Esophagus squamous epithelium (tissue), 5 donors: ENCODE results near the gene ASPDH. TPM values are rescaled to one million over a fixed set of nuclear protein-coding genes. Genes with fewer than 3 reads are reported as not detected.

Experiments
- DNase-seq: peaks from one replicate; lab custom pipeline; 2025; lab: John Stamatoyannopoulos, UW
- H3K27ac ChIP-seq, 4 donors: fragments of 200-600 bp; sonication (generic); one replicate each; pipeline ENCODE4 v1.5.1; 2016 to 2019; ENCODE audit warnings: mild to moderate bottlenecking in 1 of 4
- H3K27me3 ChIP-seq, 4 donors: fragments of 200-600 bp; sonication (generic); 1 replicate in 3 of 4; 2 replicates in 1 of 4; pipeline versions ENCODE4 v1.5.1 to v1.6.0; 2017 to 2021; ENCODE audit warnings: antibody characterized with exemption in 1 of 4
- H3K36me3 ChIP-seq, 3 donors: fragments of 200-600 bp; sonication (generic); one replicate each; pipeline ENCODE4 v1.5.1; 2016 to 2019
- H3K4me1 ChIP-seq, 3 donors: fragments of 200-600 bp; sonication (generic); one replicate each; pipeline ENCODE4 v1.5.1; 2017 to 2019
- H3K4me3 ChIP-seq, 4 donors: fragments of 200-600 bp; sonication (generic); 1 replicate in 3 of 4; 2 replicates in 1 of 4; pipeline ENCODE4 v1.5.1; 2016 to 2019; ENCODE audit warnings: mild to moderate bottlenecking in 2 of 4, moderate library complexity in 1 of 4
- H3K9me3 ChIP-seq, 3 donors: fragments of 200-600 bp; sonication (generic); one replicate each; pipeline ENCODE4 v1.5.1; 2016 to 2019
- POLR2A ChIP-seq, 4 donors: fragments of 450-650 bp; IDR thresholded peaks; one replicate each; pipeline ENCODE4 v1.6.1; 2017; ENCODE audit warnings: antibody characterized with exemption in 4 of 4, mild to moderate bottlenecking in 4 of 4, moderate library complexity in 3 of 4
- WGBS, 2 donors: methylation state at CpG; one replicate each; pipeline ENCODE4 v1.1.5; 2018; 5-methylcytosine and 5-hydroxymethylcytosine counted together
- intact Hi-C: fragments of 100-400 bp; cut with DNase I; formaldehyde crosslinking; loops from one replicate; pipeline ENCODE4 v1.15.0; 2022
- total RNA-seq, 4 donors: library from RNA; depleted of rRNA; stranded (reverse); fragments of >200 nt; gene quantifications; one replicate each; pipeline ENCODE4 v1.1.0, GENCODE V29; 2016
- TF ChIP-seq, protein P1 (sequence below), 6 experiments: fragments of 450-650 bp in 4 of 6; fragments of 200-600 bp in 2 of 6; sonication (generic) in 2 of 6; IDR thresholded peaks; one replicate each; pipeline ENCODE4 v1.5.1; 2016 to 2019; ENCODE audit warnings: antibody characterized with exemption in 6 of 6, mild to moderate bottlenecking in 4 of 6, moderate library complexity in 4 of 6
- donor health status: DM: yes; HTN: yes; CAD: no.

Gene ASPDH
- total RNA-seq, 4 donors from 2014 or later = not detected

DNA sequence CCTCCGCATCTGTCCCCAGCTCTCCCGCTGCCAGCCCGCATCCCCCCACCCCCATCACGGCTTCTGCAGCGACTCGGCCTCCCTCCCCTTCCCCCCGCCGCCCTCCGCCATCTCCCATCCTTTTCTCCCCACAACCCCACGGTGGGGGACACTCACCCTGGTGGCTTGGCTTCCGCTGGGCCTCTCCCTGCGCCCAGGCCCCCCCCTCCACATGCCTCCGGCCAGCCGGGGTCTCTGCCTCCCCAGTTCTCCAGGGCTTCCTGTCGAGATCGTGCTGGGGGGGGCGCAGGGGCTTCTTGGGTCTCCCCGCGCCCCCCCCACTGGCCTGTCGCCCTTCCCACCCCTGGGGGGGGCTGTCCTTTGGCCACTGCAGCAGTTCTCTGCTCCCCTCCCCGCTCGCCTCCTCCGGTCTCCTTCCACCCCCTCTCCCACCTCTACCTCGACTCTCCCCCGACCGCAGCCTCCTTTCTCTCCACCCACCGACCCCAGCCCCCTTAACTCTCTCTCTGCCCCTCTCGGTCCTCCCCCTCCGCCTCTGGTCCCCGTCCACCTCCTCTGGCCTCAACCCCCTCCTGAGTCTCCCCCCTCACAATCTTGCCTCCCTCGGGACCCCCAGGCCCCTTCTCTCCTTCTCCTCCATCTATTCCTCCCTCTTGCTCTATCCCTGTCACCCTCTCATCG lies 37.5 kb upstream of the ASPDH start:
- Histone ChIP-seq H3K27me3 (peaks cover 0 to 97% (median 0%) of the 10 kb centered on the region in 4 donors), H3K36me3 (no peaks in the 10 kb centered on the region), H3K4me3 (peak overlapping the region in 3 of 4 donors; percentile 32 to 53 (median 38)), H3K9me3 (no peaks in the 10 kb centered on the region), H3K27ac (peak overlapping the region in 3 of 4 donors; percentile 20 to 61 (median 46)), H3K4me1 (peaks cover 5 to 15% (median 10%) of the 10 kb centered on the region in 3 donors)
- intact Hi-C loops = no loop called here
- TF ChIP-seq, protein P1, sequence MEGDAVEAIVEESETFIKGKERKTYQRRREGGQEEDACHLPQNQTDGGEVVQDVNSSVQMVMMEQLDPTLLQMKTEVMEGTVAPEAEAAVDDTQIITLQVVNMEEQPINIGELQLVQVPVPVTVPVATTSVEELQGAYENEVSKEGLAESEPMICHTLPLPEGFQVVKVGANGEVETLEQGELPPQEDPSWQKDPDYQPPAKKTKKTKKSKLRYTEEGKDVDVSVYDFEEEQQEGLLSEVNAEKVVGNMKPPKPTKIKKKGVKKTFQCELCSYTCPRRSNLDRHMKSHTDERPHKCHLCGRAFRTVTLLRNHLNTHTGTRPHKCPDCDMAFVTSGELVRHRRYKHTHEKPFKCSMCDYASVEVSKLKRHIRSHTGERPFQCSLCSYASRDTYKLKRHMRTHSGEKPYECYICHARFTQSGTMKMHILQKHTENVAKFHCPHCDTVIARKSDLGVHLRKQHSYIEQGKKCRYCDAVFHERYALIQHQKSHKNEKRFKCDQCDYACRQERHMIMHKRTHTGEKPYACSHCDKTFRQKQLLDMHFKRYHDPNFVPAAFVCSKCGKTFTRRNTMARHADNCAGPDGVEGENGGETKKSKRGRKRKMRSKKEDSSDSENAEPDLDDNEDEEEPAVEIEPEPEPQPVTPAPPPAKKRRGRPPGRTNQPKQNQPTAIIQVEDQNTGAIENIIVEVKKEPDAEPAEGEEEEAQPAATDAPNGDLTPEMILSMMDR (IDR thresholded peaks at IDR 0.05) = no peak
- no peak for TF ChIP-seq POLR2A (IDR thresholded peaks at IDR 0.05)
- WGBS, 2 donors = 10 to 11% methylated on average over 8 to 19 of the region's 32 CpGs
- no peak for DNase-seq

DNA sequence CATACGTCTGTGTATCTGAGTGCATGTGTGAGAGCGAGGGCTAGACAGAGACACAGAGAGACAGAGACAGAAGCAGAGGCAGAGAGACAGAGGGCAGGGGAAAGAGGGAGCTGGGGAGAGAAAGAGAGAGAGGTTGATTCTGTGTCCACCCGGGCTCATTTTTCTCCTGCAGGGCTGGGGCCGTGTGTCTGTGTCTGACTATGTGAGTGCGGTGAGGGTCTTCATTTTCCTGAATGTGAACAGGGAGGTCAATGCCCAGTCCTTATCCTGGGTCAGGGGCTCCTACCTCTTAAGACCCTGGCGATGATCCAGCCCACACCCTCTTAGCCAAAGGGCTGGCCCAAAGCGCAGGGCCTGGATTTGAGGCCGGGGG lies 36.9 kb upstream of the ASPDH start:
- 43 to 48% methylated on average over 5 to 8 of the region's 8 CpGs for WGBS, 2 donors
- TF ChIP-seq, protein P1 (IDR thresholded peaks at IDR 0.05) = no peak
- no peak for TF ChIP-seq POLR2A (IDR thresholded peaks at IDR 0.05)
- Histone ChIP-seq H3K27me3 (peaks cover 0 to 91% (median 0%) of the 10 kb centered on the region in 4 donors), H3K36me3 (no peaks in the 10 kb centered on the region), H3K9me3 (no peaks in the 10 kb centered on the region), H3K27ac (peak overlapping the region in 3 of 4 donors; percentile 20 to 61 (median 46)), H3K4me1 (peaks cover 0 to 9% (median 4%) of the 10 kb centered on the region in 3 donors), H3K4me3 (peak overlapping the region in 3 of 4 donors; percentile 32 to 53 (median 38))
- intact Hi-C loops = no loop called here
- DNase-seq = no peak

DNA sequence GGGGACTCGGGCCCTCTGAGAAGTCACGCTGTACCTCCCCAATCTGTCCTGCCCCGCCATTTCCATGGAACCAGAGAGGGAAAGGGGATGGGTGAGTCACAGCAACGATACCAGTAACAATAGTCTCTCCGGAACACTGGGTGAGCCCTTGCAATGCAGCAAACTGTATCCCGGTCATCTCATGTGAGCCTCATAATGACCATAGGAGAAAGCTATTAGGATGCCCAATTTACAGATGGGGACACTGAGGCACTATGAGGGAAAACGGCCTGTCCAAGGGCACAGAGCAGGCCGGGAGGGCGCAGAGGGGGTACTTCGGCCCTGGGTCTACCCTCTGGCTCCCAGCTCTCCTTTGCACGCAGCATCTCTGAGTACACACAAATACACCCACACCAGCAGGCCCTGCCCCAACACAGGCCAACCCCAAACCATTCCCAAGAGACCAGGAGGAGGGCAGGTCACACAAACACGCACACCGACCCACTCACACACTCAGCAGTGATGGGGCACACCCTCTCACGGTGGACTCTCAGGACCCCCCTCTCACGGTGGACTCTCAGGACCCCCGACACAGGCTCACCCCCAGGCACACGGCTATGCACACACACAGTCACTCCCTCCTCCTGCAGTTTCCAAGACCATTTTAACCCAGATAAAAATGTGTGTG lies 36.3 kb upstream of the ASPDH start:
- Histone ChIP-seq H3K27me3 (peaks cover 0 to 86% (median 0%) of the 10 kb centered on the region in 4 donors), H3K4me3 (peak overlapping the region in 2 of 4 donors; percentile 38 to 53), H3K27ac (peak overlapping the region in 2 of 4 donors; percentile 46 to 61), H3K36me3 (no peaks in the 10 kb centered on the region), H3K9me3 (no peaks in the 10 kb centered on the region), H3K4me1 (peaks cover 0 to 6% (median 4%) of the 10 kb centered on the region in 3 donors)
- intact Hi-C loops = no loop called here
- TF ChIP-seq, protein P1 (IDR thresholded peaks at IDR 0.05) = no peak
- no peak for TF ChIP-seq POLR2A (IDR thresholded peaks at IDR 0.05)
- 42 to 53% methylated on average over 14 to 17 of the region's 17 CpGs for WGBS, 2 donors
- DNase-seq = no peak

DNA sequence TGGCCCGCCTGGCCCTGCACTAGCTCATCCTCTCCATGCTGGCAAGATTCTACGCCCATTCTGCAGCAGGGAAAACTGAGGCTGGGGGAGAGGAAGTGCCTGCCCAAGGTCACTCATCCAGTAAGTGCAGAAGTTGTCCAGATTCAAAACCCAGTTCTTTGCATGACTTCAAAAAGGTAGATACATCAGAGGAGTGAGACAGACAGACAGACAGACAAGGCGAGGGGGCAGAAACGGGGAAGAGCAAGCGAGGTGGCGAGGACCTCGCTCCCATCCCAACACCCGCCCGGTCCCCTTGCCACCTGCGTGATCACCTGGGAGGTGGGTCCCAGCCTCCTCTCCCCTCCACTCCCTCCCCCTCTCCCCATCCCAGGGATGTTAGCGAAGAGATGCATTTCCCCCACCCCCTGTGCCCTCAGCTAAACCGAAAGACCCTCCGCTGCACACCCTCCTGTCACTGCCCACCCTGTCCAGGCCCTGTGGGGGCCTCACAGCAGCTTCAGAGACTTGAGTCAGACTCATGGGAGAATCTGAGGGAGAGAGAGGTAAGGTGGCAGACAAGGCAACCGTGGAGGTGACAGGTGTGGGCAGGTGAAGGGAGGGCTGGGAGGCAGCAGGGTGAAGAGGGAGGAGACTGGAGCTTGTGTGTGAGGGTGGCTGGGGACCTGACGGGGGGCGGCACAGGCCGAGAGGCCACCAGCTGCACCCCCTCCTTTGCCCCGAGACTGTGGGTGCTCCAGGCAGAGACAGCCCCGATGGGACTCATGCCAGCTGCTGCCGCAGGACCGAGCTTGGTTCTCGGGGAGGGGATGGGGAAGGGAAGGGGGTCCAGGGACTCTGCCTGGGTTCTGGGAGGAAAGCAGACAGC lies 35.6 kb upstream of the ASPDH start:
- Histone ChIP-seq H3K27me3 (peaks cover 0 to 78% (median 0%) of the 10 kb centered on the region in 4 donors), H3K9me3 (no peaks in the 10 kb centered on the region), H3K4me1 (peaks cover 0 to 6% (median 4%) of the 10 kb centered on the region in 3 donors), H3K27ac (peak overlapping the region in 2 of 4 donors; percentile 14 to 17), H3K36me3 (no peaks in the 10 kb centered on the region), H3K4me3 (no peak overlapping the region)
- DNase-seq = no peak
- intact Hi-C loops = no loop called here
- 65 to 72% methylated on average over 16 to 17 of the region's 22 CpGs for WGBS, 2 donors
- no peak for TF ChIP-seq POLR2A (IDR thresholded peaks at IDR 0.05)
- TF ChIP-seq, protein P1 (IDR thresholded peaks at IDR 0.05) = no peak
